ENCODE results near the gene SH3D19.

GRCh38 chr4:151103758-151104157, 221.6 kb downstream of the SH3D19 start:
- no peak for TF ChIP-seq POLR2A (IDR thresholded peaks at IDR 0.05)
- no peak for TF ChIP-seq POLR2AphosphoS5 (IDR thresholded peaks at IDR 0.05)

All from transverse colon (tissue), 3 donors.